NT2/D1 (cell line): ENCODE data around the gene WDR82.

Experiments
- SUZ12 ChIP-seq: IDR thresholded peaks from 2 replicates; pipeline ENCODE4 v1.6.1; 2011; ENCODE audit not compliant: insufficient read length, insufficient read depth; ENCODE audit errors: extremely low read depth
- YY1 ChIP-seq: IDR thresholded peaks from 2 replicates; pipeline ENCODE4 v1.6.1; 2011; ENCODE audit not compliant: insufficient read length, insufficient read depth
- ZNF274 ChIP-seq: IDR thresholded peaks from 2 replicates; pipeline ENCODE4 v1.6.1; 2011; ENCODE audit warnings: mild to moderate bottlenecking, low read depth, low read length

GRCh38 chr3:52248816-52249547 is 29.5 kb downstream of the WDR82 start:
- TF ChIP-seq ZNF274 (no peak), SUZ12 (no peak), YY1 (no peak)
